Endothelial cell of umbilical vein (primary cell): ENCODE data around the gene TMPRSS7. TPM values are rescaled to one million over a fixed set of nuclear protein-coding genes. Genes with fewer than 3 reads are reported as not detected.

Experiments
- BruUV-seq: library from RNA; stranded (reverse); fragments of 400-500 nt; replicated peaks from 2 replicates; lab custom pipeline; 2021; lab: Mats Ljungman, UMichigan
- CTCF ChIA-PET: fragments of 300-600, 350-600 bp; sonication (Branson Sonifier 250); formaldehyde crosslinking; loops from one replicate; lab custom pipeline; 2021; ENCODE audit warnings: antibody characterized with exemption, inconsistent platforms; lab: Charles Lee
- POLR2A ChIA-PET: fragments of 300-600, 350-600 bp; sonication (Branson Sonifier 250); formaldehyde crosslinking; loops from one replicate; lab custom pipeline; 2021; ENCODE audit warnings: antibody characterized with exemption, inconsistent platforms; lab: Charles Lee
- DNase-seq: peaks from one replicate; pipeline ENCODE4 v3.0.0-alpha.2; 2011; ENCODE audit warnings: low read depth, low spot score
- FAIRE-seq: peaks from 2 replicates; lab custom pipeline; 2011; peaks lifted over from hg19 to GRCh38; lab: Jason Lieb, UNC
- H2AFZ ChIP-seq: 2 replicates; pipeline ENCODE4 v1.6.0; 2012; ENCODE audit warnings: low read depth, low read length, control low read depth, inconsistent platforms
- H3K27ac ChIP-seq: 2 replicates; pipeline ENCODE4 v1.5.1; 2011; ENCODE audit warnings: low read depth, mild to moderate bottlenecking, control low read depth, low read length, moderate library complexity; ENCODE audit not compliant: insufficient read depth
- H3K27me3 ChIP-seq, 2 experiments: 2 replicates each; pipeline versions ENCODE4 v1.6.0 to v1.6.1; 2011; ENCODE audit warnings: low read length in 2 of 2, mixed read lengths in 1 of 2; ENCODE audit not compliant: control insufficient read depth in 2 of 2, insufficient read depth in 2 of 2
- H3K36me3 ChIP-seq, 2 experiments: 2 replicates in 1 of 2; 3 replicates in 1 of 2; pipeline ENCODE4 v1.5.1; 2011; ENCODE audit warnings: low read length in 2 of 2, mild to moderate bottlenecking in 1 of 2, moderate library complexity in 1 of 2; ENCODE audit not compliant: control insufficient read depth in 2 of 2, insufficient read depth in 2 of 2; ENCODE audit errors: extremely low read depth in 1 of 2
- H3K4me1 ChIP-seq: 3 replicates; pipeline ENCODE4 v1.5.1; 2011; ENCODE audit warnings: mild to moderate bottlenecking, low read length; ENCODE audit not compliant: control insufficient read depth, insufficient read depth; ENCODE audit errors: extremely low read depth
- H3K4me2 ChIP-seq: 2 replicates; pipeline ENCODE4 v1.6.1; 2011; ENCODE audit warnings: low read length, control low read depth, mixed read lengths; ENCODE audit not compliant: insufficient read depth
- H3K4me3 ChIP-seq, 3 experiments: fragments of 200-600 bp in 1 of 3; sonication (generic), shearing (Covaris generic) in 1 of 3; replicated peaks in 1 of 3; 2 replicates each; pipeline ENCODE4 v1.5.1; 2011 to 2016; ENCODE audit warnings: control low read depth in 3 of 3, low read length in 3 of 3, mild to moderate bottlenecking in 2 of 3, inconsistent platforms in 1 of 3, low read depth in 1 of 3, moderate library complexity in 1 of 3; ENCODE audit not compliant: insufficient read depth in 1 of 3
- H3K79me2 ChIP-seq: 2 replicates; pipeline ENCODE4 v1.6.0; 2012; ENCODE audit warnings: low read length, inconsistent platforms; ENCODE audit not compliant: control insufficient read depth, insufficient read depth
- H3K9ac ChIP-seq: replicated peaks from 2 replicates; pipeline ENCODE3; 2011; ENCODE audit warnings: low read length, control low read depth; ENCODE audit not compliant: insufficient read depth; ENCODE audit errors: extremely low read depth
- H3K9me1 ChIP-seq: replicated peaks from 3 replicates; pipeline ENCODE4 v1.6.0; 2011; ENCODE audit warnings: mild to moderate bottlenecking, low read length; ENCODE audit not compliant: control insufficient read depth, insufficient read depth; ENCODE audit errors: extremely low read depth
- H3K9me3 ChIP-seq: replicated peaks from 2 replicates; pipeline ENCODE4 v1.5.1; 2012; ENCODE audit warnings: low read length, inconsistent platforms; ENCODE audit not compliant: control insufficient read depth, insufficient read depth
- H4K20me1 ChIP-seq: replicated peaks from 2 replicates; pipeline ENCODE3; 2011; ENCODE audit warnings: mild to moderate bottlenecking, low read length; ENCODE audit not compliant: control insufficient read depth, insufficient read depth; ENCODE audit errors: extremely low read depth
- EZH2 ChIP-seq: IDR thresholded peaks from 2 replicates; pipeline ENCODE4 v1.6.1; 2012; ENCODE audit warnings: borderline replicate concordance, low read depth, mild to moderate bottlenecking, moderate library complexity, low read length, inconsistent platforms; ENCODE audit not compliant: severe bottlenecking
- FOS ChIP-seq: IDR thresholded peaks from 2 replicates; pipeline ENCODE4 v1.6.1; 2011; ENCODE audit warnings: mild to moderate bottlenecking, low read length, moderate library complexity, borderline replicate concordance; ENCODE audit not compliant: insufficient read depth
- GATA2 ChIP-seq: IDR thresholded peaks from 2 replicates; pipeline ENCODE4 v1.7.0; 2011; ENCODE audit warnings: low read depth, mild to moderate bottlenecking, moderate library complexity, mixed read lengths, low read length; ENCODE audit not compliant: insufficient read length, insufficient read depth
- JUN ChIP-seq: IDR thresholded peaks from 2 replicates; pipeline ENCODE4 v1.6.1; 2011; ENCODE audit warnings: borderline replicate concordance, low read depth; ENCODE audit not compliant: insufficient read length, insufficient read depth
- MYC ChIP-seq: IDR thresholded peaks from one replicate; pipeline ENCODE4 v1.6.1; 2011; ENCODE audit warnings: mild to moderate bottlenecking, low read depth, low read length
- POLR2A ChIP-seq: IDR thresholded peaks from 2 replicates; pipeline ENCODE4 v1.6.1; 2012; ENCODE audit warnings: low read depth, mild to moderate bottlenecking, control low read depth, low read length
- POLR2AphosphoS5 ChIP-seq: IDR thresholded peaks from 2 replicates; pipeline ENCODE4 v1.6.1; 2012; ENCODE audit warnings: low read depth, mild to moderate bottlenecking, control low read depth, low read length, moderate library complexity; ENCODE audit not compliant: insufficient read depth
- dilution Hi-C: fragments of 300-500 bp; cut with MboI; formaldehyde crosslinking; loops from one replicate; pipeline ENCODE4 v1.15.0; 2019; ENCODE audit warnings: low sequenced_read_pairs; ENCODE audit not compliant: extremely low pct_ligation_motif_present
- intact Hi-C: fragments of 100-400 bp; cut with micrococcal nuclease; formaldehyde crosslinking; loops from one replicate; pipeline ENCODE4 v1.10.0; 2022
- polyA plus RNA-seq, 4 experiments: library from polyadenylated mRNA; depleted of rRNA in 3 of 4; stranded (reverse) in 3 of 4; unstranded in 1 of 4; fragments of >200 nt; gene quantifications; 2 replicates each; pipeline versions ENCODE4 v1.2.1 to v1.2.3, GENCODE V29; 2011 to 2012; ENCODE audit warnings: missing spikeins in 1 of 4
- total RNA-seq: library from RNA; stranded (reverse); gene quantifications from 2 replicates; pipeline ENCODE4 v1.2.3, GENCODE V29; 2021
- TF ChIP-seq, protein P1 (sequence below): IDR thresholded peaks from 2 replicates; pipeline ENCODE4 v1.6.1; 2011; ENCODE audit not compliant: insufficient read depth, insufficient read length
- TF ChIP-seq, protein P2 (sequence below), 2 donors: IDR thresholded peaks; 1 replicate in 1 of 2; 2 replicates in 1 of 2; pipeline ENCODE4 v1.5.1; 2011; ENCODE audit warnings: low read length in 2 of 2, mild to moderate bottlenecking in 2 of 2, moderate library complexity in 2 of 2, control low read depth in 1 of 2, inconsistent platforms in 1 of 2, low read depth in 1 of 2; ENCODE audit not compliant: insufficient read depth in 1 of 2; ENCODE audit errors: extremely low read depth in 1 of 2

The TMPRSS7 gene
- total and polyA plus RNA-seq, 2 donors (not counting 3 experiments of a cell fraction or from before 2014, with no cell fraction given): not detected

DNA sequence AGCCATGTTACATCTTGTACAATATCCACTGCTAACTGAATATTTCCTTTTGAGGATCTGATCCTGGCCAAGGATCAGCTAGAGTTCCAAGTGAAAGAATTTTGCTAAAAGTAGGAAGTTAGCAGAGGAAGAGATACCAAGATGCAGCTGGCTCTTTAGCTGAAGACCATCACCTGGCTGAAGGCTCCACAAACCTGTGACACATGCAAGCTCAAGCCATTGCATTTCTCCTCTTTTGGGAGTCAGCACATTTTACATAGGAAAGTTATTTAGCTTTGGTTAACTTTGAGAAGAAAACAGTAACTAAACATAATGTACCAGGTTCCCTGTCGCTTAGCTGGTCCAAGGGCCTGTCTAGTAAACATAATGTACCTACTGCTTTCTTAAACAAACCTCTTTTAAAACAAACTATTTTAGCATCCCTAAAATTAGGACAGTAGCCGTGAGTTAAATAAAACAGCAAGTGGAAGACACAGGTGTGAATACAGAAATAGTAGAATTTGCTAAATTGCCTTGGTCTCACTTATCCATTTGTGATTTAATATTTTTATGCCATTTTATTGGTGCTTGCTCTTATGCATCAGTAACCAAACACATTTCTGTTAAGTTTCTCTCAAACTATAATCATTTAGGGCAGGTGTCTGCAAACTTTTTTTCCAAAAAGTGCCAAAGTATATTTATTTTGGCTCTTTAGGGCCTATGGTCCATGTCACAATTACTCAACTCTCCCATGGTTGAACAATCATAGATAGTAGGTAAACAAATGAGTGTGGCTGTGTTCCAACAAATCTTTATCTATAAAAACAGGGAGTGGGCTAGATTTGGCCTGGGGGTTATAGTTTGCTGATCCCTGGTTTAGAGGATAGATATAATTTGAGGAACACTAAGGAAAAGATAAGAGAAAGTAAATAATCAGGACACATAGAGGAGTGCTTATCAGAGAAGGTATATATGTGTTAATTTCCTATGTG is 87.3 kb downstream of the TMPRSS7 start:
- FAIRE-seq: no peak

More for the DNA sequence above, 87.3 kb downstream of the TMPRSS7 start:
- no peaks in the 10 kb centered on the region for H3K9me3 ChIP-seq
- H3K4me2 ChIP-seq: no peak overlapping the region
- H3K9ac ChIP-seq: no peak overlapping the region
- intact Hi-C loops: no loop called here
- H3K36me3 ChIP-seq: no peaks in the 10 kb centered on the region
- BruUV-seq: no TSS peak
- ChIA-PET CTCF (interaction anchor here (1.1 kb wide), 1 partner anchor 10 kb away, joined by 6 read pairs; no protein-coding TSS in a partner anchor), POLR2A (no interaction called here)
- DNase-seq: peak; percentile 17
- no peaks in the 10 kb centered on the region for H3K9me1 ChIP-seq
- peaks cover under 1% of the 10 kb centered on the region for H3K4me1 ChIP-seq
- no peak overlapping the region for H3K27ac ChIP-seq
- no peak overlapping the region for H3K4me3 ChIP-seq
- H3K79me2 ChIP-seq: no peaks in the 10 kb centered on the region
- dilution Hi-C loops: no loop called here
- no peaks in the 10 kb centered on the region for H4K20me1 ChIP-seq
- no peaks in the 10 kb centered on the region for H3K27me3 ChIP-seq
- H2AFZ ChIP-seq: no peak overlapping the region
- TF ChIP-seq EZH2 (no peak), MYC (no peak), POLR2AphosphoS5 (no peak), FOS (no peak), POLR2A (no peak), JUN (no peak), GATA2 (no peak)
- TF ChIP-seq, protein P1, sequence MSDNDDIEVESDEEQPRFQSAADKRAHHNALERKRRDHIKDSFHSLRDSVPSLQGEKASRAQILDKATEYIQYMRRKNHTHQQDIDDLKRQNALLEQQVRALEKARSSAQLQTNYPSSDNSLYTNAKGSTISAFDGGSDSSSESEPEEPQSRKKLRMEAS: no peak
- TF ChIP-seq, protein P2, sequence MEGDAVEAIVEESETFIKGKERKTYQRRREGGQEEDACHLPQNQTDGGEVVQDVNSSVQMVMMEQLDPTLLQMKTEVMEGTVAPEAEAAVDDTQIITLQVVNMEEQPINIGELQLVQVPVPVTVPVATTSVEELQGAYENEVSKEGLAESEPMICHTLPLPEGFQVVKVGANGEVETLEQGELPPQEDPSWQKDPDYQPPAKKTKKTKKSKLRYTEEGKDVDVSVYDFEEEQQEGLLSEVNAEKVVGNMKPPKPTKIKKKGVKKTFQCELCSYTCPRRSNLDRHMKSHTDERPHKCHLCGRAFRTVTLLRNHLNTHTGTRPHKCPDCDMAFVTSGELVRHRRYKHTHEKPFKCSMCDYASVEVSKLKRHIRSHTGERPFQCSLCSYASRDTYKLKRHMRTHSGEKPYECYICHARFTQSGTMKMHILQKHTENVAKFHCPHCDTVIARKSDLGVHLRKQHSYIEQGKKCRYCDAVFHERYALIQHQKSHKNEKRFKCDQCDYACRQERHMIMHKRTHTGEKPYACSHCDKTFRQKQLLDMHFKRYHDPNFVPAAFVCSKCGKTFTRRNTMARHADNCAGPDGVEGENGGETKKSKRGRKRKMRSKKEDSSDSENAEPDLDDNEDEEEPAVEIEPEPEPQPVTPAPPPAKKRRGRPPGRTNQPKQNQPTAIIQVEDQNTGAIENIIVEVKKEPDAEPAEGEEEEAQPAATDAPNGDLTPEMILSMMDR (IDR thresholded peaks at IDR 0.05; ENCODE audit: extremely low read depth in 1 of 2, insufficient read depth in 1 of 2, low read depth in 1 of 2, low read length in 2 of 2): no peak
